Mucosa of gallbladder (tissue), 1 donor: ENCODE data around the gene PDE5A. TPM values are rescaled to one million over a fixed set of nuclear protein-coding genes. Genes with fewer than 3 reads are reported as not detected.

Experiments used
- DNase-seq: peaks from one replicate; pipeline ENCODE4 v3.0.0-alpha.2; 2020; ENCODE audit warnings: low spot score
- total RNA-seq: library from RNA; stranded (reverse); gene quantifications from one replicate; pipeline ENCODE4 v1.2.1, GENCODE V29; 2021
- donor health status: DM: no; HTN: no; CAD: no.

PDE5A gene
- total RNA-seq, 1 donor from 2014 or later = 29.7 TPM

- DNase-seq = no peak
These were observed 42.8 kb downstream of the PDE5A start for GRCh38 chr4:119585771-119586170.

- DNase-seq = no peak
These were observed 47.3 kb downstream of the PDE5A start for GRCh38 chr4:119581190-119581873.

DNA sequence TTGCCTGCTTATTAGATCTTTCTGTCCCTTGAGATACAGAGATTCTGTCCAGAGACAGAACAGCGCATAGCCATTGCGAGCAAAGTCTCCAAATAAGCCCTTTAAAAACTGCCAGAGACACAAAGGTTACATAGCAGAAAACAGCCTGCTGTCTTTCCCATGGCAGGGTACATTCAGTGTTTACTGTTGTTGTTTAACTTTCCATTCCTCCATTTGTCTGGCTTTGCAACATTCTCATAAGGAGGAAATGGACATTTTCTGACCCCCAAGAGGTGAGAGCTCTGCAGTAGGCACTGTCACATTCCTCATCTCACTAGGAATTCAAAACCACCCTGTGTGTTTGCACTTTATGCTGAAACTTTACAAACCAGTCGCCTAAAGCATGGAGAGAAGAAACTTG is 48.3 kb downstream of the PDE5A start:
- DNase-seq = no peak

- no peak for DNase-seq
These were observed 48.8 kb downstream of the PDE5A start for GRCh38 chr4:119579823-119580222.

GRCh38 chr4:119570401-119570800 is 58.2 kb downstream of the PDE5A start:
- no peak for DNase-seq

- no peak for DNase-seq
These were observed 64.5 kb downstream of the PDE5A start for GRCh38 chr4:119564106-119564505.

GRCh38 chr4:119559044-119559647 is 69.5 kb downstream of the PDE5A start:
- DNase-seq = no peak

GRCh38 chr4:119550857-119551532 is 77.6 kb downstream of the PDE5A start:
- no peak for DNase-seq

DNA sequence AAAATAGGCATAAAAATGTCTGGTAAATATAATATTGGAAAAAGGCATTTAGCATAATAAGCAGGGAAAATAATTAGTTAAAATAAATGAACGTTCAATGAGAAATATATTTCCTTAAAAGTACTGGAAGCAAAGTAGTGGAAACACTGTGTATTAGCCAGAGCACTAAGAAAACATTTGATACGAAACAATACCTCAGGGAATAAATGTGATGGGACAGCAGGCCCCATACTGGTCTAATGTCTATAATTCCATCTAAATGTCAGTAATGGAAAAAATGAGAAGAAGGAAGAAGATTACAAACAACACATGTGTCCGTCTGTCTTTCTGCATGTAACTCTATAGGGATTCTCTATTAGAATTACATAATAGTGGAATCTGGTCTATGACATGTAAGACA is 79.0 kb downstream of the PDE5A start:
- no peak for DNase-seq

GRCh38 chr4:119543779-119544178 is 84.8 kb downstream of the PDE5A start:
- no peak for DNase-seq

DNA sequence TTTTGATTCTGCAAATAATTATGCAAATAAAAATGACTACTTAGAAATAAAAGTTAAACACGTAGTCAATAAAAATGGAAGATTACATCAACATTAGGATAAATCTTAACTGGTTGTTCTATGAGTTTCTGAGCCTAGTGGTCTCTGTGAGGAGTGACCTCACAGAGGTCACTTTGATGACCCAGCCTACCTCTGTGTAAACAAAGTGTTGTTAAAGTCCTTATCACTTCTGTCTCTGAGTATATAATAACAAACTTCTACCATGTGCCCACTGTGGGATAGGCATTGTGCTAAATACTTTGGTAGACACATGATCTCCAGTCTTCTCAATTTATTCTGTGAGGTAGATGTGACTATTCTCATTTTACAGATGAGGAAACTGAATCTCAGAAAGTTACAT is 85.4 kb downstream of the PDE5A start:
- DNase-seq = no peak

- no peak for DNase-seq
These were observed 88.4 kb downstream of the PDE5A start for GRCh38 chr4:119540249-119540648.

DNA sequence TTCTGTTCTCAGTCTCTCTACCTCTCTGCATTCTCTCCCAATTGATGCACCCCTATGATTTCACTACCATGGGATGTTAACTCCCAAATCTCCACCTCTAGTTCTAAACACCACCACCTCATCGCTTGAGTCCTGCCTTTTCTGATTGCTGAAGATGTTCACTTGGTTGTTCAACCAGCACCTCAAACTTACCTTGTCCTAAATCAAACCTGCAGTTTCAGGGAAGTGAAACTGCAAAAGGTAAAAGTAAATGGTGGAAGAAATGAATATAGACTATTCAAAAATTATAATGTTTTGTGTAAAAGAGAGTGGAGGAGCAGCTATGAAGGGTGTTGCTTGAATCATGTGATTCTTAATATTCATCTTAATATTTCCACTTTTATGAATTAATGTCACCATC is 91.0 kb downstream of the PDE5A start:
- DNase-seq = no peak

GRCh38 chr4:119536572-119537528 is 91.8 kb downstream of the PDE5A start:
- no peak for DNase-seq

- DNase-seq = no peak
These were observed 96.3 kb downstream of the PDE5A start for GRCh38 chr4:119532319-119532718.

DNA sequence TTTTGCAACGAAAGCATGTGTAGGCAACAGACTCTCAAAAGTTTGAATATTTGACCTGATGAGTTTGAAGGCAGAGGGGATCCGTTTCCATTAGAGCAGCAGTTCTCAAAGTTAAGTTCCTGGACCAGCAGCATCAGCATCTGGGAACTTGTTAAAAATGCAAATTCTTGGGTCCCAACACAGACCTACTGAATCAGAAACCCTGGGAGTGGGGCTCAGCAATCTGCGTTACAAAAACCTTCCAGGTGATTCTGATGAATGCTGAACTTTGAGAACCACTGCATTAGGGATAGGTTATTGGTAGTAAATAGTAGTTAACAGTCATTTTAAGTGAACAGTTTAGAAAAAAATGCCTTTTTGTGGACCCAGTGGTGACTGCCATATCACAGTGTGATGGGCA is 98.8 kb downstream of the PDE5A start:
- no peak for DNase-seq

- no peak for DNase-seq
These were observed 101.6 kb downstream of the PDE5A start for GRCh38 chr4:119526786-119527550.

DNA sequence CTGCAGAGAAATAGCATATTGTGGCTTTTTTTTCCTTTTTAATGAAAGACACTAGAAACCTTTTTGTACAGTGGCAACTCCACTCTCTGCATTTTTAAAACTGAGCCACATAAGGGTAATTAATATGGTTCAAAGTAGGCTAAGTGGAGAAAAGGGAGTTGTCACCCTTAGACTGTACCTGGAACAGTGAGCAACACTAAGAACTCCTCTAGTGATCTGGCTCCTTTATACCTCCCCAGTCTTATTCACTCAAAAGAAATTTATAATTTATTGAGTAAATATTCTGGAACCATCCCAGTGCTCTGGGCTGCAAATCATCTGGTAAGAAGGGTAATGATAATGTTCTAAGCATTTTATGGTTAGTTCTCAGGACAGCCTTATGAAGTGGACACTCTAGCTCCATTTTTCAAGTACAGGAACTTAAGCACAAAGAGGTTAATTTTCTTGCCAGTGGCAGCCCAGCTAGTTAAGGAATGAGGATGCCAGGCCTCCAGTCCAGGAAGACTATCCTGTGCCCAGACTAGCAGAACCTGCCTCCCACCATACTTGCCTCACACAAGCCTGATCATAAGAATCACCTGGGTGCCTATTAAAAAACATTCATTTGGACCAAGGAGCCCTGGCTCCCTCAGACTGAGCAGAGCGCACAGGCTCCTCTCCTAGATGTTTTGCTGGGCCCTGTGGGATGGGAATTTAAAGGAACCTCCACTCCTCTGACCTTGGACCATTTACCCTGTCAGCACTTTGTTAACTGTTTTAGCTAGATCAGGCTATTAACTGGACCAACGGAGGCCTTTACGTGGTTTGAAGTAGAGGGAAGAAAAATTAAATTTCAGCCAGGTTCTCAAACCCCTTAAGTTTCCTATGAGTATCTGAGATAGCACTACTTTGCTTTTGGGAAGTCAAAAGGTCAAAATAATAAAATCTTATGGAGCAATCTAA is 102.6 kb downstream of the PDE5A start:
- no peak for DNase-seq

DNA sequence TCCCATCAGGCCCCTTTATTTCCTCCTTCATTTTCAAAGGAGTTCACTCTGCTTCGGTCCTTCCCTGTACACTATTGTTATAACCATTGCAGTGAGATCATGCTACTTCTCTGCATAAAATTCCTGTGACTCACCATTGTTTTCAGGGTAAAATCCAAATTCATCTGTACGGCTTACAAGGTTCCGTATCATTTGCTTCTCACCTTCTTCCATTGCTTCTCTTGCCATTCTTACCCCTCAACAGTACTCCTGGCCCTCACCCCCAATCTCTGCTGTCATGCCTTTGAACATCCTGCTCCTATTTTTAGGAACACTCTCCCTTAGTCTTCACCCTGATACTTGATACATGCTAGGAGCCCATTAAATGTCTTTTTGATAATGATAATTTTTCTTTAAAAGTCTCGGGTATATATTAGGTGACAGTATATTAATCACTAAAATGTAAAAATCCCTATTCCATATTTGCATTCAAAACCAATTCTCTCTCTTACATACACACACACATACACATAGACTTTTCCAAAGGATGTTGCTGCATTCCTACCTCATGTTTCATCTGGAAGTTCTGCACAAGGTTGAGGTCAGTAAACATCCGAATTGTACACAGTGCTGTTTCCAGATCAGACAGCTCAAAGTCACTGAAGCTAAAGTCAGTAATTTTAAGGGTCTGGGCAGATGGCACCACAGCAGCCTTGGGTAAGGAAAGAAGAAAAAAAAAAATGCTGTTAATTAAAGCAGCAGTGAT is 103.4 kb downstream of the PDE5A start:
- DNase-seq = no peak
